Gastroesophageal sphincter (tissue), 4 donors: ENCODE results near the gene PTPRG. TPM values are rescaled to one million over a fixed set of nuclear protein-coding genes. Genes with fewer than 3 reads are reported as not detected.

ENCODE experiments used
- ATAC-seq: fragments of 150-250 bp; one replicate; pipeline ENCODE4 v1.9.1; 2016; ENCODE audit warnings: mild to moderate bottlenecking, moderate library complexity
- H3K27ac ChIP-seq, 4 donors: fragments of 200-600 bp; sonication (generic) in 3 of 4; 1 replicate in 3 of 4; 2 replicates in 1 of 4; pipeline ENCODE4 v1.5.1; 2016 to 2019
- H3K27me3 ChIP-seq: fragments of 200-600 bp; sonication (generic); one replicate; pipeline ENCODE4 v1.5.1; 2019
- H3K36me3 ChIP-seq, 2 donors: fragments of 200-600 bp; sonication (generic); one replicate each; pipeline ENCODE4 v1.5.1; 2019; ENCODE audit warnings: control low read depth in 1 of 2
- H3K4me1 ChIP-seq, 3 donors: fragments of 200-600 bp; sonication (generic); 1 replicate in 2 of 3; 2 replicates in 1 of 3; pipeline ENCODE4 v1.5.1; 2016 to 2019; ENCODE audit warnings: control low read depth in 2 of 3
- H3K4me3 ChIP-seq, 2 donors: fragments of 200-600 bp; sonication (generic); one replicate each; pipeline ENCODE4 v1.5.1; 2019; ENCODE audit warnings: mild to moderate bottlenecking in 1 of 2, moderate library complexity in 1 of 2
- H3K9me3 ChIP-seq, 3 donors: fragments of 200-600 bp; sonication (generic); one replicate each; pipeline ENCODE4 v1.5.1; 2017 to 2019; ENCODE audit warnings: control low read depth in 2 of 3
- CTCF ChIP-seq, 4 experiments: fragments of 200-600 bp in 2 of 4; fragments of 450-650 bp in 2 of 4; sonication (generic) in 1 of 4; IDR thresholded peaks; one replicate each; pipeline ENCODE4 v1.5.1; 2017 to 2019; ENCODE audit warnings: antibody characterized with exemption in 4 of 4, mild to moderate bottlenecking in 2 of 4, moderate library complexity in 2 of 4
- EP300 ChIP-seq: sonication (generic); formaldehyde crosslinking; IDR thresholded peaks from one replicate; pipeline ENCODE4 v1.6.1; 2017; ENCODE audit warnings: antibody characterized with exemption, mild to moderate bottlenecking
- POLR2A ChIP-seq, 2 donors: fragments of 450-650 bp; IDR thresholded peaks; one replicate each; pipeline ENCODE4 v1.6.1; 2017; ENCODE audit warnings: antibody characterized with exemption in 2 of 2, mild to moderate bottlenecking in 2 of 2, moderate library complexity in 1 of 2
- POLR2AphosphoS5 ChIP-seq: sonication (generic); formaldehyde crosslinking; IDR thresholded peaks from one replicate; pipeline ENCODE4 v1.6.1; 2017; ENCODE audit warnings: antibody characterized with exemption
- WGBS, 2 donors: methylation state at CpG; one replicate each; pipeline ENCODE4 v1.1.5; 2018; ENCODE audit warnings: low coverage in 1 of 2; 5-methylcytosine and 5-hydroxymethylcytosine counted together
- total RNA-seq, 4 donors: library from RNA; depleted of rRNA; stranded (reverse); fragments of >200 nt; gene quantifications; one replicate each; pipeline ENCODE4 v1.1.0, GENCODE V29; 2016

Gene PTPRG
- total RNA-seq, 4 donors from 2014 or later, result 48.7 to 81.9 (median 52.8) TPM

- Histone ChIP-seq H3K27ac (peak overlapping the region in 1 of 4 donors; percentile 25), H3K4me3 (no peak overlapping the region), H3K36me3 (no peaks in the 10 kb centered on the region), H3K9me3 (no peaks in the 10 kb centered on the region), H3K4me1 (peaks cover 7 to 50% (median 8%) of the 10 kb centered on the region in 3 donors), H3K27me3 (no peaks in the 10 kb centered on the region)
- TF ChIP-seq POLR2A (IDR thresholded peaks at IDR 0.05) (no peak), CTCF (IDR thresholded peaks at IDR 0.05) (peak in 1 of 4 experiments; percentile 9), POLR2AphosphoS5 (no peak), EP300 (no peak)
- WGBS, 2 donors, result 53 to 56% methylated on average over 6 of the region's 6 CpGs
- ATAC-seq, result no peak
Observed at GRCh38 chr3:61877359-61878138, 316.2 kb downstream of the PTPRG start.

- H3K27ac ChIP-seq, result no peak overlapping the region
- TF ChIP-seq EP300 (no peak), POLR2A (IDR thresholded peaks at IDR 0.05) (no peak), CTCF (IDR thresholded peaks at IDR 0.05) (no peak), POLR2AphosphoS5 (no peak)
- H3K27me3 ChIP-seq, result no peaks in the 10 kb centered on the region
- no peak overlapping the region for H3K4me3 ChIP-seq
- H3K9me3 ChIP-seq, result no peaks in the 10 kb centered on the region
- H3K4me1 ChIP-seq, result peaks cover 4 to 11% (median 4%) of the 10 kb centered on the region in 3 donors
- no peaks in the 10 kb centered on the region for H3K36me3 ChIP-seq
- ATAC-seq, result no peak
Observed at GRCh38 chr3:61882253-61882652, 320.9 kb downstream of the PTPRG start.

GRCh38 chr3:61884794-61885193 lies 323.4 kb downstream of the PTPRG start:
- Histone ChIP-seq H3K36me3 (no peaks in the 10 kb centered on the region), H3K4me1 (no peaks in the 10 kb centered on the region), H3K27ac (no peak overlapping the region), H3K4me3 (no peak overlapping the region), H3K9me3 (no peaks in the 10 kb centered on the region), H3K27me3 (no peaks in the 10 kb centered on the region)
- ATAC-seq, result no peak
- 93 to 96% methylated on average over 4 of the region's 4 CpGs for WGBS, 2 donors
- TF ChIP-seq EP300 (no peak), POLR2A (IDR thresholded peaks at IDR 0.05) (no peak), CTCF (IDR thresholded peaks at IDR 0.05) (no peak), POLR2AphosphoS5 (no peak)

- 85 to 91% methylated on average over 3 of the region's 6 CpGs for WGBS, 2 donors
- TF ChIP-seq EP300 (no peak), POLR2A (IDR thresholded peaks at IDR 0.05) (no peak), CTCF (IDR thresholded peaks at IDR 0.05) (no peak), POLR2AphosphoS5 (no peak)
- Histone ChIP-seq H3K27ac (no peak overlapping the region), H3K4me1 (no peaks in the 10 kb centered on the region), H3K4me3 (no peak overlapping the region), H3K36me3 (no peaks in the 10 kb centered on the region), H3K27me3 (no peaks in the 10 kb centered on the region), H3K9me3 (no peaks in the 10 kb centered on the region)
- no peak for ATAC-seq
Observed at GRCh38 chr3:61885414-61885813, 324.0 kb downstream of the PTPRG start.

GRCh38 chr3:61887206-61887605 lies 325.8 kb downstream of the PTPRG start:
- no peaks in the 10 kb centered on the region for H3K27me3 ChIP-seq
- no peak overlapping the region for H3K27ac ChIP-seq
- TF ChIP-seq POLR2A (IDR thresholded peaks at IDR 0.05), result no peak
- TF ChIP-seq CTCF (IDR thresholded peaks at IDR 0.05), result no peak
- TF ChIP-seq EP300, result no peak
- TF ChIP-seq POLR2AphosphoS5, result no peak
- no peaks in the 10 kb centered on the region for H3K36me3 ChIP-seq
- H3K4me3 ChIP-seq, result no peak overlapping the region
- no peak for ATAC-seq
- H3K4me1 ChIP-seq, result no peaks in the 10 kb centered on the region
- no peaks in the 10 kb centered on the region for H3K9me3 ChIP-seq
- WGBS, 2 donors, result 92% methylated on average over 1 of the region's 1 CpG
